ENCODE data around the gene POFUT2.

Gene POFUT2

GRCh38 chr21:45250272-45250671 is 37.4 kb downstream of the POFUT2 start:
- ChIA-PET POLR2A (no interaction called here), CTCF (no interaction called here)
- 93% methylated on average over 2 of the region's 3 CpGs for WGBS (ENCODE audit: insufficient coverage)
- Histone ChIP-seq H3K36me3 (ENCODE audit: control insufficient read depth in 4 of 4, insufficient read depth in 4 of 4, low read length in 3 of 4) (no peaks in the 10 kb centered on the region), H3K4me3 (ENCODE audit: control insufficient read depth in 1 of 7, extremely low read depth in 1 of 7, insufficient read depth in 4 of 7, low read depth in 2 of 7, low read length in 6 of 7) (no peak overlapping the region), H3K27ac (ENCODE audit: insufficient read depth in 1 of 2, low read depth in 1 of 2, low read length in 2 of 2, poor library complexity in 1 of 2, severe bottlenecking in 2 of 2) (no peak overlapping the region), H3K27me3 (replicated peaks in 2 of 5; ENCODE audit: control insufficient read depth in 4 of 5, insufficient read depth in 5 of 5, low read length in 4 of 5) (peaks cover 0 to 11% (median 0%) of the 10 kb centered on the region in 5 experiments), H3K4me1 (ENCODE audit: control extremely low read depth in 1 of 4, control insufficient read depth in 4 of 4, insufficient read depth in 4 of 4, low read length in 3 of 4) (peaks cover 0 to 38% (median 0%) of the 10 kb centered on the region in 4 experiments), H3K9me3 (ENCODE audit: control extremely low read depth in 1 of 5, control insufficient read depth in 4 of 5, insufficient read depth in 2 of 5, low read depth in 1 of 5, low read length in 4 of 5) (peaks cover 0 to 2% (median 0%) of the 10 kb centered on the region in 5 experiments)
- DNase-seq: no peak

- H3K27ac ChIP-seq (ENCODE audit: insufficient read depth in 1 of 2, low read depth in 1 of 2, low read length in 2 of 2, poor library complexity in 1 of 2, severe bottlenecking in 2 of 2): no peak overlapping the region
- CTCF ChIA-PET: no interaction called here
- peaks cover 0 to 2% (median 0%) of the 10 kb centered on the region in 5 experiments for H3K9me3 ChIP-seq (ENCODE audit: control extremely low read depth in 1 of 5, control insufficient read depth in 4 of 5, insufficient read depth in 2 of 5, low read depth in 1 of 5, low read length in 4 of 5)
- H3K4me1 ChIP-seq (ENCODE audit: control extremely low read depth in 1 of 4, control insufficient read depth in 4 of 4, insufficient read depth in 4 of 4, low read length in 3 of 4): peaks cover 0 to 32% (median 0%) of the 10 kb centered on the region in 4 experiments
- no peaks in the 10 kb centered on the region for H3K36me3 ChIP-seq (ENCODE audit: control insufficient read depth in 4 of 4, insufficient read depth in 4 of 4, low read length in 3 of 4)
- no peak for DNase-seq
- no peak overlapping the region for H3K4me3 ChIP-seq (ENCODE audit: control insufficient read depth in 1 of 7, extremely low read depth in 1 of 7, insufficient read depth in 4 of 7, low read depth in 2 of 7, low read length in 6 of 7)
- peaks cover 0 to 11% (median 0%) of the 10 kb centered on the region in 5 experiments for H3K27me3 ChIP-seq (replicated peaks in 2 of 5; ENCODE audit: control insufficient read depth in 4 of 5, insufficient read depth in 5 of 5, low read length in 4 of 5)
- POLR2A ChIA-PET: no interaction called here
- 97% methylated on average over 3 of the region's 6 CpGs for WGBS (ENCODE audit: insufficient coverage)
Observed at GRCh38 chr21:45249626-45250025, 38.1 kb downstream of the POFUT2 start.

GRCh38 chr21:45248893-45249381 is 38.8 kb downstream of the POFUT2 start:
- ChIA-PET CTCF (interaction anchor here (1.1 to 1.5 kb wide), 2 partner anchors 22 to 109 kb away, joined by 3 to 5 read pairs; no protein-coding TSS in a partner anchor), POLR2A (no interaction called here)
- H3K4me3 ChIP-seq (ENCODE audit: control insufficient read depth in 1 of 7, extremely low read depth in 1 of 7, insufficient read depth in 4 of 7, low read depth in 2 of 7, low read length in 6 of 7): no peak overlapping the region
- H3K27ac ChIP-seq (ENCODE audit: insufficient read depth in 1 of 2, low read depth in 1 of 2, low read length in 2 of 2, poor library complexity in 1 of 2, severe bottlenecking in 2 of 2): no peak overlapping the region
- peaks cover 0 to 11% (median 0%) of the 10 kb centered on the region in 5 experiments for H3K27me3 ChIP-seq (replicated peaks in 2 of 5; ENCODE audit: control insufficient read depth in 4 of 5, insufficient read depth in 5 of 5, low read length in 4 of 5)
- peaks cover 0 to 27% (median 0%) of the 10 kb centered on the region in 4 experiments for H3K4me1 ChIP-seq (ENCODE audit: control extremely low read depth in 1 of 4, control insufficient read depth in 4 of 4, insufficient read depth in 4 of 4, low read length in 3 of 4)
- H3K9me3 ChIP-seq (ENCODE audit: control extremely low read depth in 1 of 5, control insufficient read depth in 4 of 5, insufficient read depth in 2 of 5, low read depth in 1 of 5, low read length in 4 of 5): peaks cover 2 to 6% (median 2%) of the 10 kb centered on the region in 5 experiments
- H3K36me3 ChIP-seq (ENCODE audit: control insufficient read depth in 4 of 4, insufficient read depth in 4 of 4, low read length in 3 of 4): no peaks in the 10 kb centered on the region
- no peak for DNase-seq
- WGBS (ENCODE audit: insufficient coverage): 69% methylated on average over 9 of the region's 14 CpGs

- Histone ChIP-seq H3K27ac (ENCODE audit: insufficient read depth in 1 of 2, low read depth in 1 of 2, low read length in 2 of 2, poor library complexity in 1 of 2, severe bottlenecking in 2 of 2) (no peak overlapping the region), H3K4me1 (ENCODE audit: control extremely low read depth in 1 of 4, control insufficient read depth in 4 of 4, insufficient read depth in 4 of 4, low read length in 3 of 4) (peaks cover 0 to 24% (median 0%) of the 10 kb centered on the region in 4 experiments), H3K27me3 (replicated peaks in 2 of 5; ENCODE audit: control insufficient read depth in 4 of 5, insufficient read depth in 5 of 5, low read length in 4 of 5) (peaks cover 0 to 11% (median 0%) of the 10 kb centered on the region in 5 experiments), H3K36me3 (ENCODE audit: control insufficient read depth in 4 of 4, insufficient read depth in 4 of 4, low read length in 3 of 4) (no peaks in the 10 kb centered on the region), H3K4me3 (ENCODE audit: control insufficient read depth in 1 of 7, extremely low read depth in 1 of 7, insufficient read depth in 4 of 7, low read depth in 2 of 7, low read length in 6 of 7) (no peak overlapping the region), H3K9me3 (ENCODE audit: control extremely low read depth in 1 of 5, control insufficient read depth in 4 of 5, insufficient read depth in 2 of 5, low read depth in 1 of 5, low read length in 4 of 5) (peaks cover 2 to 11% (median 5%) of the 10 kb centered on the region in 5 experiments)
- ChIA-PET POLR2A (no interaction called here), CTCF (interaction anchor here (1.1 to 1.5 kb wide), 4 partner anchors 9 to 111 kb away, joined by 3 to 5 read pairs (median 4); no protein-coding TSS in a partner anchor)
- whole genome bisulfite sequencing (ENCODE audit: insufficient coverage): 79% methylated on average over 10 of the region's 13 CpGs
- no peak for DNase-seq
Observed at GRCh38 chr21:45248301-45248892, 39.3 kb downstream of the POFUT2 start.

- 94% methylated on average over 16 of the region's 20 CpGs for WGBS (ENCODE audit: insufficient coverage)
- DNase-seq: no peak
- H3K36me3 ChIP-seq (ENCODE audit: control insufficient read depth in 4 of 4, insufficient read depth in 4 of 4, low read length in 3 of 4): no peaks in the 10 kb centered on the region
- H3K9me3 ChIP-seq (ENCODE audit: control extremely low read depth in 1 of 5, control insufficient read depth in 4 of 5, insufficient read depth in 2 of 5, low read depth in 1 of 5, low read length in 4 of 5): peaks cover 2 to 12% (median 6%) of the 10 kb centered on the region in 5 experiments
- ChIA-PET POLR2A (no interaction called here), CTCF (interaction anchor here (0.9 to 1.5 kb wide), 2 partner anchors 109 to 110 kb away, joined by 3 to 4 read pairs; no protein-coding TSS in a partner anchor)
- H3K27ac ChIP-seq (ENCODE audit: insufficient read depth in 1 of 2, low read depth in 1 of 2, low read length in 2 of 2, poor library complexity in 1 of 2, severe bottlenecking in 2 of 2): no peak overlapping the region
- peaks cover 0 to 11% (median 0%) of the 10 kb centered on the region in 5 experiments for H3K27me3 ChIP-seq (replicated peaks in 2 of 5; ENCODE audit: control insufficient read depth in 4 of 5, insufficient read depth in 5 of 5, low read length in 4 of 5)
- H3K4me1 ChIP-seq (ENCODE audit: control extremely low read depth in 1 of 4, control insufficient read depth in 4 of 4, insufficient read depth in 4 of 4, low read length in 3 of 4): peaks cover 0 to 9% (median 0%) of the 10 kb centered on the region in 4 experiments
- no peak overlapping the region for H3K4me3 ChIP-seq (ENCODE audit: control insufficient read depth in 1 of 7, extremely low read depth in 1 of 7, insufficient read depth in 4 of 7, low read depth in 2 of 7, low read length in 6 of 7)
Observed at GRCh38 chr21:45246386-45247320, 41.0 kb downstream of the POFUT2 start.

GRCh38 chr21:45244799-45245340 is 42.8 kb downstream of the POFUT2 start:
- Histone ChIP-seq H3K4me1 (ENCODE audit: control extremely low read depth in 1 of 4, control insufficient read depth in 4 of 4, insufficient read depth in 4 of 4, low read length in 3 of 4) (no peaks in the 10 kb centered on the region), H3K27ac (ENCODE audit: insufficient read depth in 1 of 2, low read depth in 1 of 2, low read length in 2 of 2, poor library complexity in 1 of 2, severe bottlenecking in 2 of 2) (no peak overlapping the region), H3K9me3 (ENCODE audit: control extremely low read depth in 1 of 5, control insufficient read depth in 4 of 5, insufficient read depth in 2 of 5, low read depth in 1 of 5, low read length in 4 of 5) (peaks cover 4 to 18% (median 5%) of the 10 kb centered on the region in 5 experiments), H3K36me3 (ENCODE audit: control insufficient read depth in 4 of 4, insufficient read depth in 4 of 4, low read length in 3 of 4) (no peaks in the 10 kb centered on the region), H3K4me3 (ENCODE audit: control insufficient read depth in 1 of 7, extremely low read depth in 1 of 7, insufficient read depth in 4 of 7, low read depth in 2 of 7, low read length in 6 of 7) (no peak overlapping the region), H3K27me3 (replicated peaks in 2 of 5; ENCODE audit: control insufficient read depth in 4 of 5, insufficient read depth in 5 of 5, low read length in 4 of 5) (peaks cover 0 to 11% (median 0%) of the 10 kb centered on the region in 5 experiments)
- ChIA-PET POLR2A (no interaction called here), CTCF (no interaction called here)
- 81% methylated on average over 7 of the region's 8 CpGs for WGBS (ENCODE audit: insufficient coverage)
- DNase-seq: no peak

Measured in common myeloid progenitor, CD34-positive (primary cell).